T-helper 2 cell treated with Interferon-gamma antibody and Interleukin-4, amounts not matched to agents 5 μg/mL and 100 μg/mL, for 36 hours (primary cell): ENCODE measurements around the gene CTSA.
A peak's percentile ranks its signal among the peaks of the same experiment; 100 is the strongest.
"Not testable (repeated sequence)": the region's sequence is repeated elsewhere in the genome, so short reads cannot be mapped to it uniquely, and the experiment has no call there.

Experiments
- DNase-seq: peaks from one replicate; pipeline ENCODE4 v3.0.0; 2021; ENCODE audit warnings: low spot score
- H3K27ac Mint-ChIP-seq: one replicate; pipeline ENCODE4 v1.8.0; 2021; ENCODE audit warnings: mild to moderate bottlenecking, mixed read lengths
- H3K27me3 Mint-ChIP-seq: one replicate; pipeline ENCODE4 v1.8.0; 2021; ENCODE audit warnings: low read depth, mixed read lengths
- H3K36me3 Mint-ChIP-seq: one replicate; pipeline ENCODE4 v1.8.0; 2021; ENCODE audit warnings: low read depth, mixed read lengths
- H3K4me1 Mint-ChIP-seq: one replicate; pipeline ENCODE4 v1.8.0; 2021; ENCODE audit warnings: low read depth, mixed read lengths
- H3K4me3 Mint-ChIP-seq: one replicate; pipeline ENCODE4 v1.8.0; 2022; ENCODE audit warnings: mild to moderate bottlenecking, moderate library complexity, mixed read lengths
- H3K9me3 Mint-ChIP-seq: one replicate; pipeline ENCODE4 v1.8.0; 2021; ENCODE audit warnings: mixed read lengths

Gene CTSA

DNA sequence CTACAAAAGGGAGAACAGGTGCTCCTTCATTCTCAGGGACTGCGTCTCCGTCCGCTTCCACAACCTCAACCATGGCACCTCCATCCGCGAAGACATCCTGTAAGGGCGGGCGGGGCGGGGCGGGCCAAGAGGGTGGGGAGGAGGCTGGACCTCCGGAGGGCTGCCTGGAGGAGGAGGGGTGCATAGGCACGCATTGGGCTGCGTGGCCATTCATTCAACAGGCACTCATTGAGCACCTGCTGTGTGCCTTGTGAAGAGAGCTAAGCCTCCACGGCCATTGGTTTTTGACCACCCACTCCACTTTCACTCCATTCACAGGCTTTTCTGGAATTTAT, 33.3 kb upstream of the CTSA start:
- peak overlapping the region; percentile 99 for H3K27ac Mint-ChIP-seq
- no peaks in the 10 kb centered on the region for H3K27me3 Mint-ChIP-seq
- H3K4me1 Mint-ChIP-seq = peaks cover 36% of the 10 kb centered on the region
- peak overlapping the region; percentile 98 for H3K4me3 Mint-ChIP-seq
- no peaks in the 10 kb centered on the region for H3K9me3 Mint-ChIP-seq
- peaks cover 9% of the 10 kb centered on the region for H3K36me3 Mint-ChIP-seq
- no peak for DNase-seq

DNA sequence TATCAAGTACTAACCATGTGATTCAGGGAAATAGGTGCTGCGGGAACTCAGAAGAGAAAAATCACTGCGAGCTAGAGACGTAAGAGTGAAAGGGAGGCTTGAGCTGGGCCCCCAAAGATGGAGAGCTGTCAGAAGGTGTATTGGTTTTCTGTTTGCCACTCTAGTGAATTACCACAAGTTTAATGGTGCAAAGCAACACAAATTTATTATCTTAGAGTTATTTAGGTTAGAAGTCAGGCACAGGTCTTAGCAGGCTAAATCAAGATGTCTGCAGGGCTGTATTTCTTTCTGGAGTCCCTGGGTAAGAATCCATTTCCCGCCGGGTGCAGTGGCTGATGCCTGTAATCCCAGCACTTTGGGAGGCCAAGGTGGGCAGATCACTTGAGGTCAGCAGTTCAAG, 31.2 kb upstream of the CTSA start:
- no peak for DNase-seq
- Mint-ChIP-seq H3K4me1 (peaks cover 33% of the 10 kb centered on the region), H3K27me3 (no peaks in the 10 kb centered on the region), H3K36me3 (peaks cover 4% of the 10 kb centered on the region), H3K9me3 (no peaks in the 10 kb centered on the region), H3K4me3 (no peak overlapping the region), H3K27ac (no peak overlapping the region)

DNA sequence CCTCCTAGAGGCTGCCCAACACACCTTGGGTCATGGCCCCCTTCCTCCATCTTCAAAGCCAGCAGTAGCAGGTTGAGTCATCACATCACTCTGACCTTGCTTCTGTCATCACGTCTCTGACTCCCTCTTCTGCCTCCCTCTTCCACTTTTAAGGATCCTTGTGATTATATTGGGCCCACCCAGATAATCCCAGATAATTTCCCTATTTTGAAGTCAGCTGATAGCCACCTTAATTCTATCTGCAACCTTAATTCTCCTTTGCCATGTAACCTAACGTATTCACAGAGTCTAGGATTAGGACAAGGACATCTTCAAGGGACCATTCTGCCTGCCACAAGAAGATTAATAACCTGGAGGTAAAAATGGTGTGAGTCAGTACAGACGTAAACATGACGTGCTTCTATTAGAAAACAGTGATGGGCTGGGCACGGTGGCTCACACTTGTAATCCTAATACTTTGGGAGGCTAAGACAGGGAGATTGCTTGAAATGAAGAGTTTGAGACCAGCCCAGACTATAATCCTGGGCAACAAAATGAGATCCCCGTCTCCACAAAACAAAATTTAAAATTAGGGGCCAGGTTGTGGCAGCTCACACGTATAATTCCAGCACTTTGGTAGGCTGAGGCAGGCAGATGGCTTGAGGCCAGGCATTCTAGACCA, 30.4 kb upstream of the CTSA start:
- peaks cover 29% of the 10 kb centered on the region for H3K4me1 Mint-ChIP-seq
- H3K36me3 Mint-ChIP-seq = peaks cover 4% of the 10 kb centered on the region
- H3K9me3 Mint-ChIP-seq = no peaks in the 10 kb centered on the region
- H3K4me3 Mint-ChIP-seq = no peak overlapping the region
- no peak overlapping the region for H3K27ac Mint-ChIP-seq
- H3K27me3 Mint-ChIP-seq = no peaks in the 10 kb centered on the region
- no peak for DNase-seq

DNA sequence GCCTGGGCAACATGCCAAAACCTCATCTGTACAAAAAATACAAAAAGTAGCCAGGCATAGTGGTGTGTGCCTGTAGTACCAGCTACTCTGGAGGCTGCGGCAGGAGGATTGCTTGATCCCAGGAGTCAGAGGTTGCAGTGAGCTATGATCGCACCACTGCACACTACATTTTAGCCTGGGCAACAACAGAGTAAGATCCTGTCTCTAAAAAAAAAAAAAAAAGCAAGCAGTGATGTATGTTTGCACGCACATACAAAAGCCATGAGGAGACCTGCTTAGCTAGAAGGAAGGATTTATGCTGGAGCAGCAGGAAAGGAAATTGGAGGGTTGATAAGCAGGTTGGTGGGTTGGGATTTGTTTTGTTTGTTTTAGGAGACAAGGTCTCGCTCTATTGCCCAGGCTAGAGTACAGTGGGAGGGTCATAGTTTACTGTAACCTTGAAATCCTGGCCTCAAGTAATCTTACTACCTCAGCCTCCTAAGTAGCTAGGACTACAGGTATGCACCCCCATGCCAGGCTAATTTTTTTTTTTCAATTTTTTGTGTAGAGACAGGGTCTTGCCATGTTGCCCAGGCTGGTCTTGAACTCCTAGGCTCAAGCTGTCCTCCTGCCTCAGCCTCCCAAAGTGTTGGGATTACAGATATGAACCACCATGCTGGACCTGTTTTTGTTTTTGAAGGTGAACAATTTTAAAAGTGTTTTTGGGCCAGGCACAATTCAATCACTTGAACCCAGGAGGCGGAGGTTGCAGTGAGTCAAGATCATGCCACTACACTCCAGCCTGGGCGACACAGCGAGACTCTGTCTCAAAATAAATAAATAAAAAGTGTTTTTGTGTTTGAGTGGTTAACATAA, 29.7 kb upstream of the CTSA start:
- DNase-seq = no peak
- H3K9me3 Mint-ChIP-seq = no peaks in the 10 kb centered on the region
- H3K4me3 Mint-ChIP-seq = no peak overlapping the region
- peaks cover 29% of the 10 kb centered on the region for H3K4me1 Mint-ChIP-seq
- no peaks in the 10 kb centered on the region for H3K27me3 Mint-ChIP-seq
- H3K27ac Mint-ChIP-seq = no peak overlapping the region
- H3K36me3 Mint-ChIP-seq = peaks cover 4% of the 10 kb centered on the region

DNA sequence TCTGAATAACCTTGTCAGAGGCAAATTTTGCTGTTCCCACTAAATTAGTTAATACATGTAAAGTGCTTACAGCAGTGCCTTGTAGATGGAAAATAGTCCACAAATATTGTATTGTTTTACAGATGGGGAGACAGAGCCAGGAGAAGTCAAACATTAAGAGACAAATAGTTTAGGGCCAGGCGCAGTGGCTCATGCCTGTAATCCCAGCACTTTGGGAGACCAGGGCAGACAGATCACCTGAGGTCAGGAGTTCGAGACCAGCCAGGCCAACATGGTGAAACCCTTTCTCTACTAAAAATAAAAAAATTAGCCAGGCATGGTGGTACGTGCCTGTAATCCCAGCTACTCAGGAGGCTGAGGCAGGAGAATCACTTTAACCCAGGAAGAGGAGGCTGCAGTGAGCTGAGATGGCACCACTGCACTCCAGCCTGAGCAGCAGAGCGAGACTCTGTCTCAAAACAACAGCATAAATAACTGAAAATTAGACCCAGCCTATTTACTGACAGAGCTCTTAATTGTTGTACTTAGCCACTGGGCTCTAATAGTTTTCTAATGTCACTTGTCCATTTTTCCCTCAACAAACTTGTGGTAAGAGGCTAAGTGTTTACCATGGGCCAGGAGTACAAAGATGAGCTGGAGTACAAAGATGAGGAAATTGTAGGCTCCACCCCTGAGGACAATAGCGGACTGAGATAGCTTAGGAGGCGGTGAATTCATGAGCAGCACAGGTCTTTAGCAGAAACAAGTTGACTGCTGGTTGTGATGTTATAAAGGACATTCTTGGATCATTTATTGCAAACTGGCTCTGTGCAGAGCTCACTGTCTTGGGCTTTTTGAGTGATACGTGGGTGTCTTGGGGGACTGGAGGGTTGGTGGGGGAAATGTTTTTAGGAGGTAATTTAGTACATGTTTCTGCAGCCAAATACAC, 27.3 kb upstream of the CTSA start:
- Mint-ChIP-seq H3K36me3 (peaks cover 4% of the 10 kb centered on the region), H3K4me3 (no peak overlapping the region), H3K27me3 (no peaks in the 10 kb centered on the region), H3K4me1 (peaks cover 14% of the 10 kb centered on the region), H3K9me3 (no peaks in the 10 kb centered on the region), H3K27ac (no peak overlapping the region)
- DNase-seq = no peak

DNA sequence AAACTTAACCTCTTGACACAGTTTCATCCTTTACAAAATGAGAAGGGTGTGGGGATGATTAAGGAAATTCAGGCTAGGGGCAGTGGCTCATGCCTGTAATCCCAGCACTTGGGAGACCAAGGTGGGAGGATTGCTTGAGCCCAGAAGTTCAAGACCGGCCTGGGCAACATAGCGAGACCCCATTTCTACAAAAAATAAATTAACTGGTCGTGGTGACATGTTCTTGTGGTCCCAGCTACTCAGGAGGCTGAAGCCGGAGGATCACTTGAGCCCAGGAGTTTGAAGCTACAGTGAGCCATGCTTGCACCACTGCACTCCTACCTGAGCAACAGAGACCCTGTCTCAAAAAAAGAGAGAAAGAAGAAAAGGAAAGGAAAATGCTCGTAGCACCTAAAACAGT, 24.7 kb upstream of the CTSA start:
- H3K27ac Mint-ChIP-seq = no peak overlapping the region
- H3K4me3 Mint-ChIP-seq = no peak overlapping the region
- H3K27me3 Mint-ChIP-seq = no peaks in the 10 kb centered on the region
- no peak for DNase-seq
- H3K4me1 Mint-ChIP-seq = no peaks in the 10 kb centered on the region
- no peaks in the 10 kb centered on the region for H3K9me3 Mint-ChIP-seq
- peaks cover 4% of the 10 kb centered on the region for H3K36me3 Mint-ChIP-seq

DNA sequence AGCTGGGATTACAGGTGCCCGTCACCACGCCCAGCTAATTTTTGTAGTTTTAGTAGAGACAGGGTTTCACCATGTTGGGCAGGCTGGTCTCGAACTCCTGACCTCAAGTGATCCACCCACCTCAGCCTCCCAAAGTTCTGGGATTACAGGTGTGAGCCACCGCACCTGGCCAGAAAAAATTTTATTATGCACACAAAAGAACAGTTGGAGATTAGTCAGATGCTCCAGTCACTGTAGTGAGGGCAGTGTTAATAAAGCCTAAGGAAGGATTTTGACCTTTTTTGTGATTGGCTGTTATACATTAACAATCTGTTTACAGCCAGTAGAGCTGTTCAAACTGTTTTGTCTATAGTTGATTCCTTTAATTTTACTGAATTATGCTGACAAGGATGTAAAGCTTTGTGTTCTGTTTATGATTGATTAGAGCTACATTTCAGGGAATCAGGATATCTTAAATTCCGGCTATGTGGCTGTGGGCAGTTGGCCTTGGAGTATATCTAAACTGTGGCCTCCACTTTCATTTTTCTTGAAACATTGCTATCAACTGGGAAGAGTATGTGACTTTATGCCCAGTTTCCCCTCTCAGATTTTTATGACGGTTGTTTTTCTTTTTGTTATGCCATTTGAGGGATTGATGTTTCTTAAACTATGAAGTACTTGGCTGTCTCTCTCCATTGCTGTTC, 23.9 kb upstream of the CTSA start:
- H3K9me3 Mint-ChIP-seq = no peaks in the 10 kb centered on the region
- no peak for DNase-seq
- peaks cover under 1% of the 10 kb centered on the region for H3K4me1 Mint-ChIP-seq
- no peaks in the 10 kb centered on the region for H3K27me3 Mint-ChIP-seq
- peaks cover 5% of the 10 kb centered on the region for H3K36me3 Mint-ChIP-seq
- H3K4me3 Mint-ChIP-seq = no peak overlapping the region
- H3K27ac Mint-ChIP-seq = no peak overlapping the region

DNA sequence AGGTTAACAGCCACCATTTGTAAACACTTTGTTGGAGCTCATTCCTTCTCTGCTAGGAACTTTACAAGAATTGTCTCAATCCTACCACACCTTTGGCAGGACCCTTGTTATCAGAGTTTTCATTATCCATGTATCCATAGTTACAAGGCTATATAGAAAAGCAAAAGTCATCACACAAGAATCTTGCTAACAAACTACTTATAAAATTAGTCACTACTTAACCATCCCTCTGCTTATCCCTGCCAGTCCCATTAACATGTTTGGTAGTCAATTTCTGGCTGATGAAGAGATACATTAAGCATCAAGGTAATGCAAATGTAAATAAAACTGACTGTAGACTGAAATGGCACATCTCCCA, 23.3 kb upstream of the CTSA start:
- no peak for DNase-seq
- Mint-ChIP-seq H3K4me3 (no peak overlapping the region), H3K27me3 (no peaks in the 10 kb centered on the region), H3K27ac (no peak overlapping the region), H3K4me1 (peaks cover 1% of the 10 kb centered on the region), H3K36me3 (peaks cover 7% of the 10 kb centered on the region), H3K9me3 (no peaks in the 10 kb centered on the region)

DNA sequence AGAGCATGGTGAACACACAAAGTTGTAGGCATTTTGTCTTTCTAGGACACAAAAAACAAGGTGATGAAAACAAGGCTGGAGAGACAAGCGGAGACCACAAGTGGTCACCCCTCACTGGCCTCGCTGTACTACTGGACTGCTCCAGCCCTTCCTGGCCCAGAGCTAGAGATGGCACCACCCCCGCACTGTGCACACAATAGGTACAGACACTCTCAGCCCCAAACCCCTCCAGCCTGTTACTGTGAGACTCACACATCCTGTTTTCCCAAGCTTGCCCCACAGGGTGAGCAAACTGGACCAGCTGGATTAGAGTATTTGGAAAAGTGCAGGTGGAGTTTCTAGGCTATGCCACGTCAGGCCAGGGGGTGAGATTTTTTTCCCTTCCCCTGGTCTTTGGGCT, 18.5 kb upstream of the CTSA start:
- no peak overlapping the region for H3K4me3 Mint-ChIP-seq
- DNase-seq = no peak
- H3K27ac Mint-ChIP-seq = no peak overlapping the region
- no peaks in the 10 kb centered on the region for H3K9me3 Mint-ChIP-seq
- no peaks in the 10 kb centered on the region for H3K27me3 Mint-ChIP-seq
- peaks cover 5% of the 10 kb centered on the region for H3K4me1 Mint-ChIP-seq
- peaks cover 8% of the 10 kb centered on the region for H3K36me3 Mint-ChIP-seq

DNA sequence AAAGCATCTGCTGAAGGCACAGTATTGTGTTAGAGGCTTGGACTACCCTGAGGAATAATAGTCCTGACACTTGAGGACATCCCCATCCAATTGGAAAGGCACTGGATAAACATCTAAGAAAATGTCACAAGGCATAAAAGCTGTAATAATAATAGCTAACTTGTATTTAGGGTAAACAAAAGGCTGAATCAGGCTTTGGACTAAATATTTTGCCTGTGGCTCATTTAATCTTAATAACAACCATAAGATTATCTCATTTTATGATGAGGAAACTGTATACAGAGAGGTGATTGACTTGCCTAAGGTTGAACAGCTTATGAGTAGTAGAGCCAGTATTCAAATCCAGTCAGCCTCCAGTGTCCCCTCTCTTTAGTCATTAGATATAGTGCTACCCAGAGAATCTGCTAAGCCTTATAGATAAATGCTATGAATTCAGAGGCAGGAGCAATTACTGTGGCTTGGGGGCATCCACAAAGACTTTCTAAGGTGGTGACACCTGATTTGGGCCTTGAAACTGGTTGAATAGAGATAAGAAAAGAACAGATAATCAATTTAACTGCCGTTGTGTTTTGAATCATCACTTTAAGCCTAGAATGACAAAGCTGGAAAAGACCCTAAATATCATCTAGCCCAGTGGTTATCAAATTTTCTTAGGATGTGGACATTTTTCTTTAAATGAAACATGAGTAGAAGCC, 17.6 kb upstream of the CTSA start:
- peaks cover 8% of the 10 kb centered on the region for H3K36me3 Mint-ChIP-seq
- no peak overlapping the region for H3K4me3 Mint-ChIP-seq
- no peaks in the 10 kb centered on the region for H3K9me3 Mint-ChIP-seq
- peaks cover 5% of the 10 kb centered on the region for H3K4me1 Mint-ChIP-seq
- no peaks in the 10 kb centered on the region for H3K27me3 Mint-ChIP-seq
- H3K27ac Mint-ChIP-seq = no peak overlapping the region
- DNase-seq = no peak

DNA sequence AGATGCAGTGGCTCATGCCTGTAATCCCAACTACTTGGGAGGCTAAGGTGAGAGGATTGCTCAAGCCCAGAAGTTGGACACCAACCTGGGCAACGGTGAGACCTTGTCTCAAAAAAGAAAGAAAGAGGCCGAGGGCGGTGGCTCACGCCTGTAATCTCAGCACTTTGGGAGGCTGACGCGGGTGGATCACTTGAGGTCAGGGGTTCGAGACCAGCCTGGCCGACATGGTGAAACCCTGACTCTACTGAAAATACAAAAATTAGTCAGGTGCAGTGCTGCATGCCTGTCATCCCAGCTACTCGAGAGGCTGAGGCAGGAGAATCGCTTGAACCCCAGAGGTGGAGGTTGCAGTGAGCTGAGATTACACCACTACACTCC, 17.0 kb upstream of the CTSA start:
- not testable (repeated sequence) for H3K4me1 Mint-ChIP-seq, DNase-seq

DNA sequence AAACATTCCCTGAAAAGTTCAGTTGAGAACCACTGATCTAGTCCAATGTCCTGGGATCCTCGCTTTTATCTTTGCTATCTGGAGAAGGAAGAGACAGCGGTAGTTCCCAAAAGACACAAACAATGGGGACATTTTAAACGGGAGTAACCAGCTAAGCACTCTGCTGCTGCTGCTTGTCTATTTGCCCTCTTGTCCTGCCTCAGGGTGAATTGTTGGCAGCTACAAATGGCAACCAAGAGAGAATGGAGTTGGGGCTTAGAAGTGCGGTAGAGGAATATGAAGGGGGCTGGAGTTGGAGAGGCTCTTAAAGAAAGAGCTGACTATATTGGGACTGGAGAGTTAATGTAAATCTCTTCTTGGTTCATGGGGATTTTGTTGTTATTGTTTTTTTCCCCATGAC, 16.6 kb upstream of the CTSA start:
- peaks cover 5% of the 10 kb centered on the region for H3K4me1 Mint-ChIP-seq

More for the DNA sequence above, 17.0 kb upstream of the CTSA start:
- H3K36me3 Mint-ChIP-seq, H3K27me3 Mint-ChIP-seq, H3K9me3 Mint-ChIP-seq, H3K4me3 Mint-ChIP-seq, H3K27ac Mint-ChIP-seq: not testable (repeated sequence)

DNA sequence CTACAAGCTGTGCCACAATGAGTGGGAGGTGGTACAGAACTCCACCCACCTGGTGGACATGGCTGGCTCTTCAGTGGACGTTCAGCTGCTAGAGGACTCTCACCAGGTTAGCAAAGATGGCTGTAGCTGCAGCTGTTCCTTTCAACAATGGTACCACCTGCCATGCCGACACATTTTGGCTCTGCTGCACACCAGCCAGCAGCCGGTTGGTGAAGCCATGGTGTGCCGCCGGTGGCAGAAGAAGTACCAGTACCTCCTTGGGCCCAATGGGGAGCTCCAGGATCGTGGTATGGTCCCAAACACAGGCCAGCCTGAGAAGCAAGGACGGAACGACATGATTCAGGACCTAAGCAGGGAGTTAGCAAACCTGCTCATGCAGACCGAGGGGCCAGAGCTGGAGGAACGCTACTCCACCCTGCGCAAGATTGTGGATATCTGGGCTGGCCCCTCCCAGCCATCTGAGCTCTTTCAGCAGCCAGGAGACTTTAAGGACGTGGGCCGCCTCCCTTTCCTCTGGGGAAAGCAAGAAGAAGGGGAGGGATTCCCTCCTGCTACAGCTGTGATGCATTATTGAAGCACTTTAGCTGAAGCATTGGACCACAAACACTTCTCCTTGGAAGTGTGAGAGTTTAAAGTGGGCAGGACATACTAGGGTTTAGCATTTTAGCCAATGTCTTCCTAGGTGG, 12.9 kb upstream of the CTSA start:
- DNase-seq = no peak
- Mint-ChIP-seq H3K27me3 (no peaks in the 10 kb centered on the region), H3K9me3 (no peaks in the 10 kb centered on the region), H3K4me3 (no peak overlapping the region), H3K27ac (no peak overlapping the region), H3K36me3 (peaks cover 21% of the 10 kb centered on the region), H3K4me1 (peaks cover 24% of the 10 kb centered on the region)

More for the DNA sequence above, 16.6 kb upstream of the CTSA start:
- H3K36me3 Mint-ChIP-seq = peaks cover 8% of the 10 kb centered on the region
- H3K9me3 Mint-ChIP-seq = no peaks in the 10 kb centered on the region
- H3K4me3 Mint-ChIP-seq = no peak overlapping the region
- H3K27ac Mint-ChIP-seq = no peak overlapping the region
- H3K27me3 Mint-ChIP-seq = no peaks in the 10 kb centered on the region
- no peak for DNase-seq
